Ammon's horn (tissue), 1 donor: ENCODE results near the gene COASY.

Source experiments
- DNase-seq: peaks from one replicate; pipeline ENCODE4 v3.0.0-alpha.2; 2016; ENCODE audit warnings: low spot score

The COASY gene

GRCh38 chr17:42613699-42614295 lies 51.8 kb downstream of the COASY start:
- no peak for DNase-seq
